Breast epithelium (tissue), 3 donors: ENCODE measurements around the gene TMEM144.

Experiments
- POLR2AphosphoS5 ChIP-seq, 3 donors: sonication (generic); formaldehyde crosslinking; IDR thresholded peaks; one replicate each; pipeline ENCODE4 v1.6.1; 2017; ENCODE audit warnings: antibody characterized with exemption in 3 of 3
- TF ChIP-seq, protein P1 (sequence below), 3 donors: fragments of 450-650 bp; IDR thresholded peaks; one replicate each; pipeline ENCODE4 v1.5.1; 2016 to 2017; ENCODE audit warnings: antibody characterized with exemption in 3 of 3, mild to moderate bottlenecking in 3 of 3, moderate library complexity in 3 of 3

DNA sequence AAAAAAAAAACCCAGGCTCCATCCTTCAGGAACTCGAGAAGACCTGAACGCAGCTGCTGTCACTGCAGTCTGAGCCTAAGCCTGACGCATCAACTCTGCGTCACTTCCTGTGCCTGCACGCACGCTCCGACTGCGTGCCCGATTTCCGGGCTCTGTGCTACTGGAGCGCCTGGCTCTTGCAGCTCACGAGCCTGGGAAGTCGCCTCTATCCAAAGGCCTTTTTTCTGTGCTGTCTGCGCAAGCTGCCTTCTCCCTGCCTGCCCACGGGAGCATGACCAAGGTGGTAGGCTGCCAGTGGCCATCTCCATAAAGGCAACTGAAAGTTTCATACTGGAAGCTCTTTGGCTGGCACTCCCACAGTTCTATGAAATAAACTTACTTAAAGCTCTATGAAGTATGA is 27.6 kb upstream of the TMEM144 start:
- no peak for TF ChIP-seq POLR2AphosphoS5 (IDR thresholded peaks at IDR 0.05)
- TF ChIP-seq, protein P1, sequence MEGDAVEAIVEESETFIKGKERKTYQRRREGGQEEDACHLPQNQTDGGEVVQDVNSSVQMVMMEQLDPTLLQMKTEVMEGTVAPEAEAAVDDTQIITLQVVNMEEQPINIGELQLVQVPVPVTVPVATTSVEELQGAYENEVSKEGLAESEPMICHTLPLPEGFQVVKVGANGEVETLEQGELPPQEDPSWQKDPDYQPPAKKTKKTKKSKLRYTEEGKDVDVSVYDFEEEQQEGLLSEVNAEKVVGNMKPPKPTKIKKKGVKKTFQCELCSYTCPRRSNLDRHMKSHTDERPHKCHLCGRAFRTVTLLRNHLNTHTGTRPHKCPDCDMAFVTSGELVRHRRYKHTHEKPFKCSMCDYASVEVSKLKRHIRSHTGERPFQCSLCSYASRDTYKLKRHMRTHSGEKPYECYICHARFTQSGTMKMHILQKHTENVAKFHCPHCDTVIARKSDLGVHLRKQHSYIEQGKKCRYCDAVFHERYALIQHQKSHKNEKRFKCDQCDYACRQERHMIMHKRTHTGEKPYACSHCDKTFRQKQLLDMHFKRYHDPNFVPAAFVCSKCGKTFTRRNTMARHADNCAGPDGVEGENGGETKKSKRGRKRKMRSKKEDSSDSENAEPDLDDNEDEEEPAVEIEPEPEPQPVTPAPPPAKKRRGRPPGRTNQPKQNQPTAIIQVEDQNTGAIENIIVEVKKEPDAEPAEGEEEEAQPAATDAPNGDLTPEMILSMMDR (IDR thresholded peaks at IDR 0.05): no peak
